ENCODE measurements around the gene ZNF229.
A peak's percentile ranks its signal among the peaks of the same experiment; 100 is the strongest.
"Not testable (repeated sequence)": the region's sequence is repeated elsewhere in the genome, so short reads cannot be mapped to it uniquely, and the experiment has no call there.

Gene ZNF229

DNA sequence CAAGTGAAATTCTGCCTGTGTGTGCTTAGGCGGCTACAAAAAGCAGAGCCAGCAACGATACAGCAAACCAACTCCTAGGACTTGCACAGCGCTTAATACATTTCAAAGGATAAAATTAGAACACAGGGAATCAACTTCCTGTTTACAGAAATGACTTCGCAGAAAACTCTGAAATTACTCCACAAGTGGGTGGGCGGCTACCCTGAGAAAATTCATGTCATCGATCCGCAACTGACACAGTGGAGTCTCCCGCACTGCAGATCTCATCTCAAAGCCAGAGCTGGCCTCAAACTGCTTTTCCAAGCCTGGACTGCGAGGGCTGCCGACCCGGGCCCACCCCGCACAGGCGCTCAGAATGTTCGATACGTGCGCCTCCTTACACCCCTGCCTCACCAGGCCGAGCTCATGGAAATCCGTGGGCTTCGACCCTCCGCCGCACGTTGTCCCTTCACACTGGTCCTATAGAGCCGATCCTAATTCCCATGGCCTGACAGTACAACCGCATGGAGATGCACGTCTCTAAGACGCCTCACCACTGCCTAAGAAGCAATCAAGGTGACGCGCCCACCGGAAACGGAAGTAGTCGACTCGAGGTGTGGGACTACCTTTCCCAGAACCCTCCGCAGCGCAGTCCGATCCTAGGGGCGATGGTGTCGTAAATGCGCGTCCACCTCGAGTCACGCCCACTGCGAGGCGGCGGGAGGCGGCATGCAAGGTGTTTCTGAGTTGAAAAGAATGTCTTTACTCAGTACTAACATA, at the start of gene ZNF229:
Gene ZNF229 (minus strand): TSS at position 557 of the 759 bp plus-strand sequence. CDS start 5,625 bp downstream, outside the sequence.
- no peak for DNase-seq (ENCODE audit: low read depth)

DNA sequence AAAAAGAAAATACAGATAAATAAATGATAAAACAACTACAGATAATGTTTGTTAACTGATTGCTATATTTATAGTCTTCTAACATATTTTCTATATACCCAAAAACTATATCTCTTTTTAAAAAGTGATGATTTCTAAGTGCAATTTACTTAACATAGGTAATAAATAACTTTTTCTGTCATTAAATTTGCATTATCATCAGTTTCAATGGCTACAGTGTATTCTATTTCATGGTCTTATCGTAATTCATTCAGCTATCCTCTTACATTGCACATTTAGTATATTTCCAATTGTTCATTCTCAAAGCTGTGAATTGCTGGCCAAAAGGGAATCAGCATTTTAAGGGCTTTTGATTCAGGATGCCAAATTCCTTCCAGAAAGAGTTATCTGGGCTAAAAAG, 48.4 kb upstream of the ZNF229 start:
- no peak for DNase-seq (ENCODE audit: low read depth)

DNA sequence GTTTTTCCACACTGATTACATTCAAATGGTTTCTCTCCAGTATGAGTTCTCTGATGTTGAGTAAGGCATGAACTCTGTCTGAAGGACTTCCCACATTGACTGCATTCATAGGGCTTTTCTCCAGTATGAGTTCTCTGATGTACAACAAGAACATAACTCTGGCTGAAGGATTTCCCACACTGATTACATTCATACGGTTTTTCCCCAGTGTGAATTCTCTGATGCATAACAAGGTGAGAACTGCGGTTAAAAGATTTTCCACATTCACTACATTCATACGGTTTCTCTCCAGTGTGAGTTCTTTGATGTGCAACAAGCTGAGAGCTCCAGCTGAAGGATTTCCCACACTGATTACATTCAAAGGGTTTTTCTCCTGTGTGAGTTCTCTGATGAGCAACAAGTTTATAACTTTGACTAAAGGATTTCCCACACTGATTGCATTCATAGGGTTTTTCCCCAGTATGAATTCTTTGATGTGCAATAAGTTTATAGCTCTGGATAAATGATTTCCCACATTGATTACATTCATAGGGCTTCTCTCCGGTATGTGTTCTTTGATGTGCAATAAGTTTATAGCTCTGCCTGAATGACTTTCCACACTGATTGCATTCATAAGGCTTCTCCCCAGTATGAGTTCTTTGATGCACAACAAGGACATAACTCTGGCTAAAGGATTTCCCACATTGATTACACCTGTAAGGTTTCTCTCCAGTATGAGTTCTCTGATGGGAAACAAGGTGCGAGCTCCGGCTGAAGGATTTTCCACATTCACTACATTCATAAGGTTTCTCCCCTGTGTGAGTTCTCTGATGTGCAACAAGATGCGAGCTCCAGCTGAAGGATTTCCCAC, 28.5 kb upstream of the ZNF229 start:
- DNase-seq (ENCODE audit: low read depth) = peak; percentile 9

DNA sequence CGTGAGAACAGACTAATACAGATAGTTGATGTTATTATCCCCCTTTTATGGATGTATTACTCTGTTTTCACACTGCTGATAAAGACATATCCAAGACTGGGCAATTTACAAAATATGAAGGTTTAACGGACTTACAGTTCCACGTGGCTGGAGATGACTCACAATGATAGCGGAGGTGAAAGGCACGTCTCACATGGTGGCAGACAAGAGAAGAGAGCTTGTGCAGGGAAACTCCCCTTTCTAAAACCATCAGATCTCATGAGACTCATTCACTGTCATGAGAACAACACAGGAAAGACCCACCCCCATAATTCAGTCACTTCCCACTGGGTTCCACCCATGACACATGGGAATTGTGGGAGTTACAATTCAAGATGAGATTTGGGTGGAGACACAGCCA, 20.5 kb upstream of the ZNF229 start:
- DNase-seq (ENCODE audit: low read depth) = not testable (repeated sequence)

DNA sequence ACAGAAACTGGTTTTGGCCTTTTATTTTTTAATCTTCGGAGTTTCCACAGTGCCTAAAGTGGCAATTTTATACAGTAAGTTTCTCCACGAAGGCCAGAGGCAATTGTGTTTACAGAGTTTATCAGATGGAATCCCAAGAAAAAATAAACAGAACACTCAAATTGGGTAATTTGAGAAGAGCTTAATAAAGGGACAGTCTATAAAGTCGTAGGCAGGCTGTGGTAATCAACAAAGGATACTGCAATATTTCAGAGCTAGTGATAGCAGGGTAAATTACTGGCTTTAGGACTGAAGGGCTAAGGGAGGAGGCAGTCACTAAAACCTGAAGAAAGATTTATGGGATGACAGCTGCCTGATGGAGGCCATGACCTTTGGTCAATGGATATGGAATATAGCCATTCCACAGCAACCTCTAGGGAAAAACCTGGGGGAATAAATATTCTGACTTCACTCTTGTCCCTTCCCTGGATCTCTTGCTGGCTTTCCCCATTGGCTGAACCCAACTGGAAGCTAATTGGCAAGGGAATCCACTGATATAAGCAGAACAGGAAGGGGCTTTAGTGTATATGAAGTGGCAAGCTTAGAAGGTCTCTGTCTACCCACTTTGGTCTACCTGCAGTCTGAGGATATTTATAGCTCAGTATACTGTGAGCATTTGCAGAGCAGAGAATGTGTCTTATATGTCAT, 14.5 kb upstream of the ZNF229 start:
- not testable (repeated sequence) for DNase-seq (ENCODE audit: low read depth)

DNA sequence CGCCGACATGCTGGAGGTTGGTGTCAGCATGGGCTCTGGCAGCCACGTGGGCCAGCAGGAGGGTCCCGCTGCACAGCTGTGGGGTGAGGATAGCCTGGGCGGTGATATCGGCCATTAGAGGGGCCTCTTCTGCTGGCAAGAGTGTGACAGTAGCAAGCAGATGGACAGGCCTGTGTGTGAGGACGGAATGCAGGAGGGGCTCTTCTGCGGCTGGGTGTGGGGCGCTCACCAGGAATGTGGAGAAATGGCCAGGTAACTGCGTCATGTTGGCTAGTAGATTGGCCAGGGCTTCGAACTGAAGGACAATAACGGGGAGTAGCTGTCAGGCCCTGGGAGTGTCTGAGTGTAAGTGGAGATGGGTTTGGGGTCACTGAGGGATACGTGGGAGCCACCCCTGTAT, 7.7 kb upstream of the ZNF229 start:
- DNase-seq (ENCODE audit: low read depth) = not testable (repeated sequence)

DNA sequence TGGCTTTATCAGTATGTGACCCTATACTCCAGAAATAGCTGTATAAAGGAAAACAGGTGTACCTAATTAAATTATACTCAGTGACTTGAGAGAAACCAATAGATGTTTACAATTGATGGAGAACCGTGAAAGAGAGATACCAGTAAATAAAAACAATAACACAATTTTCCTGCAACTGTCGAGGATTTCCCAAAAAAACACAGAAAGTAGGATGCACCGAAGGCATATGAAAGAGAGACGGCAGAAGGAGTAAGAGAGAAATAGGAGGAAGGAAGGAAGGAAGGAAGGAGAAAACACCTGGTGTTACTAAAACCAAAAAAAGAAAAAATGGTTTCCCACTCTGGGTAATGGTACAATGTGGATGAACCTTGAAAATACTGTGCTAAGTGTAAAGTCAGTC, 6.8 kb upstream of the ZNF229 start:
- no peak for DNase-seq (ENCODE audit: low read depth)

DNA sequence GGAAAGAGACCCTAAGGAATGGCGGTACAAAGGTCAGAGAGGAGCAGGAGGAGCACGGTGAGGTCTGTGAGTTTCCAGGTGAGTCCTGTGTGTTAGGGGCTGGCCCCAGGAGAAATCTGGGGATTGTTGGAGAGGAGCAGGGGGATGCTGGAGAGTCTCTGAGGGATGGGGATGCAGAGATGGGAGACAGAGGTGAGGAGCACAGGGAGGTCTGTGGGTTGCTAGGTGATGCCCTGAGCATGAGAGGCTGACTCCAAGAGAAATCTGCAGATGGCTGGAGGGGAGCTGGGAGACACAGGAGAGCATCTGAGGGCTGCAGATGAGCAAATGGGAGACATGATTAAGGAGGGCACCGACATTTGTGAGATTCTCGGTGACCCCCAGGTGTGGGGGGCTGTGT, 4.1 kb upstream of the ZNF229 start:
- no peak for DNase-seq (ENCODE audit: low read depth)

DNA sequence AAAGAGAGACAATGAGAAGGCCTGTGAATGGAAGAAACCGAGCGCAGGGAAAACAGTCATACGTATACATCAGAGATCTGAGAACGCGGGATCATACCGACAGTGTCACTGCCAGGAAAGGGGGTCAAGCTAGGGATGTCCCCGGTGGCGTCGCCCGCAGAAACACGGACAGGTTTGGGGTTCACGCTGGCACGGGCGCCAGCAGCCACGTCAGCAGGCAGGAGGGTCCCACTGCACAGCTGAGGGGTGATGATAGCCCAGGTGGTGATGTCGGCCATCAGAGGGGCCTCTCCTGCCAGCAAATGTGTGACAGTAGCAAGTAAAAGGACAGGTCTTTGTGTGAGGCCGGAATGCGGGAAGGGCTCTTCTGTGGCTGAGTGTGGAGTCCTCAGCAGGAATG, 3.4 kb upstream of the ZNF229 start:
- no peak for DNase-seq (ENCODE audit: low read depth)

DNA sequence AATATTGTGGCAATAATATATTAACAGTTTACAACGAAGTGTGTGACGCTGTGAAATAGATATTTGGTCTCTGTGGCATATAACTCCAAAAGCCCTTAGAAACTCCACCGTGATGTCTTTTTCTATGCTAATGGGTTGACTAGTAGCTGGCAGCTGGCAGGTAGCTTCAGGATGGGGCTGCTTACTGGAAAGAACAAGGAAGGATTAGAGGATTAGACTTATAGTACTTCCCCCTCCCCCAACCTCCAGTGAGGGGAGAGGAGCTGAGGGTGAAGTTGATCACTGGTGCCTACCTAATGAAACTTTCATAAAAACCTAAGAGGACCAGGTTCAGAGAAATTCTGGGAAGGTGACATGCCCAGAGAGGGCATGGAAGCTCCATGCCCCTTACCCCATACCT, 9.8 kb downstream of the ZNF229 start:
- DNase-seq (ENCODE audit: low read depth) = no peak

DNA sequence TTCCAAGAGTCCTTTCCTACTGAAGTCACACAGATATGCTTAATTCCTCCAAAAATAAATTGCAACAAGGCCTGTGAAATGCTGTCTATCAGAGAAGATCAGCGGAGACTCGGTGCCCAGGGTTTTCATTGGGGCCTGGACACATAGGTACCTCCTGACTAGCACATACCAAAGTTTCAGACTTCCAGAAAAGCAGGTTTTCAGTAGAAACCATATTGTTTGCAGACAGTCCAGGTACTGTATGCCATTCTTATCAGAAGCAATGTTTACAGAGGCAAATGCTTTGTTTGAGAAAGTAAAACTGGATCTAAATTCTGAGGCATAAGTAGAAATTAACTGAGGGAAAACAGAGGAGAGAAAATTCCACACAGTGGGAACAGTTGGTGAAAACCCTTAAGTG, 12.8 kb downstream of the ZNF229 start:
- DNase-seq (ENCODE audit: low read depth) = no peak

DNA sequence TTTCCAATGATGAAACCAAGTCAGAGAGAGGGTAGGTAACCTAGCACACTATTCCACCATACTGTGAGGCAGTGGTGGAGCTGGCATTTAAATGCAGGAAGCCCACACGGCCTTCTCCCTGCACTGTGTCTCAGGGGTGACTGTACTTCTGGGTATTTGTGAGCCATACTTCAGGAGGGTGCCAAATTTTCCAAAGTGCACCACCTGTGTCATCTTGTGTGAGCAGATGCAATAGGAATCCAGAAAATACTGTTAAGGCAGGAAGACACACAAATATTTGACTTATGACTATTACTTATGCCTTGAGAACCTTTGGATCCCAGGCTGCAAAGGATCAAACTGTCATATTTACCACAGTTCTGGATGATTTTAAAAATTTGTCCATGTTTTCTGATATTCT, 17.3 kb downstream of the ZNF229 start:
- DNase-seq (ENCODE audit: low read depth) = peak; percentile 12

DNA sequence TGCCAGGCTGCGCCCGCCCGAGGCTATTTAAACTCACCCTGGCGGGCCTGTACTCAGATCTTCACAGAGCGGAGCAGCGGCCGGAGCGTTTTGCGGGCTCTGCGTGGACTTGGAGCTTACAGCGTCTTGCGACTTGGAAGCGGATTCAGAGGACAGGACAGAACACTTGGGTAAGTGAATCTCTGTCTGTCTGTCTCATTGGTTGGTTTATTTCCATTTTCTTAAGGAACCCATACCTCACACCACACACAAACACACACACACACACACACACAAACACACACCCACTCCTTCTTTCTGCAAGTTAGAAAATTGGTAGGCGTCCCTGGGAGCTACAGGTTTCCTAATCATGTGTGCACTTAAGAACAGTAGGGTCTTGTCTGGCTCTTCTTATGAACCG, 32.7 kb downstream of the ZNF229 start:
- not testable (repeated sequence) for DNase-seq (ENCODE audit: low read depth)

DNA sequence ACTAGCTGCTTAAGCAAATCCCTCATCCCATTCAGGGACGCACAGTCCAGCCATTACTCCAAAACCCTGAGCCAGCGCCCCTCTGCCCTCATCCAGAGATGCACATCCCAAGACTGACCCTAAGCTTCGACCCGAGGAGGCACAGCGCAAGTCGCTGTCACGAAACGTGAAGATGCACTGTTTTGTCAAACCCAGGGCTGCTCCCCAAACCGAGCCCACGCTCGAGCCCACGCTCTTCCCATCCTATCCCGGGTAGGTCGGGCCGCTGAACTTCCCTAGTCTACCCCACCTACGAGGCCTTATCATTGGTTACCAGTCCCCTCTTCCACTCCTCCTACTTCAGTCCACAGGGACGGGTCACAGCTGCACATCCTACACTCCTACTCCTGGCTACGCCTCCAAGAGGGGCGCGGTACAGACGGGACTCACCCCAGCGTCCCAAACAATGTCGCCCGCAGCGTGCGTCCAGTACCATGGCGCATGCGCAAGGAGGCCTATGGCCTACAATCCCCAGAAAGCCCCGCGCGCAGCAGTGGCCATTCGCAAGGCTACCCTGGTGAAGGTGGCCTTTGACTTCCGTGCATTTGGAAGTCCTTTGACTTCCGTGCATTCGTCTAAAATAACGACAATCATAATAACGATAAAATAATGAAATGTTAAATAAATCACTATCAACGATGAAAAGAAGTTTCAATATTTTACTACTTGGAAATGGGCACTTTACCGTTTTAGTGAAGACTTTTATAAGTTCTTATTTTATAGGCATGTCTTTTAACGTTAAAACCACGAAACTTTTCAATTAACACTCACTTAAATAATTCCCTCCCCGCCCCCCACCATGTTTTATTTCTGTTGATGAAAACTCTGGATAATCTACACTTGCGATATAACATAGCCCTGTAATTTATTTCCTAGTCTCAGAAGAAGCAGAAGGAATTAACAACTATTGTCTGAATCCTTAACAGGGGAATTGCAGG, 46.8 kb downstream of the ZNF229 start, which contains the start of gene ZNF285:
Gene ZNF285 (minus strand): TSS at position 470 of the 977 bp plus-strand sequence. CDS start 4,395 bp downstream, outside the sequence.
- peak; percentile 90 for DNase-seq (ENCODE audit: low read depth)

DNA sequence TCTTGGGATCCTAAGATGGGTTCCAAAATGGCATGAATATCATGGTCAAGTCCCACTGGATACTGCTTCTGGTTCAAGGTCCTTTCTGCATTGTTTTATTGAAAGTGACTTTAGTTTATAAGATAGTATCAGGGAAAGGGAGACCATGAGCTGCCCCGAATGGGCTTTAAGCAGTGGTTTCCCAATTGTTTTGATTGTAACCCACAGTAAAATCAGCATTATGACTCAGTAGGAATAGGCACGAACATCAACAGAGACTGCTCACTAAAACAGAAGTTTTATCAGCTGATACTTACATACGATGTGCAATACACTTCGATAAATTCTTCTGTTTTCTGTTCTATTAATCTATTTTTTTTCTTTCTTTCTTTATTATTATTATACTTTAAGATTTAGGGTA, 59.0 kb downstream of the ZNF229 start:
- not testable (repeated sequence) for DNase-seq (ENCODE audit: low read depth)
